Testis (tissue), 3 donors: ENCODE data around the gene PRKCZ. TPM values are rescaled to one million over a fixed set of nuclear protein-coding genes. Genes with fewer than 3 reads are reported as not detected.

Source experiments
- DNase-seq: peaks from one replicate; pipeline ENCODE4 v3.0.0-alpha.2; 2019
- H3K27ac ChIP-seq, 2 donors: fragments of 200-600 bp; sonication (generic); one replicate each; pipeline ENCODE4 v1.5.1; 2019
- H3K27me3 ChIP-seq: fragments of 200-600 bp; sonication (generic); one replicate; pipeline ENCODE4 v1.5.1; 2019
- H3K36me3 ChIP-seq: fragments of 200-600 bp; sonication (generic); one replicate; pipeline ENCODE4 v1.5.1; 2017; ENCODE audit warnings: low read depth; ENCODE audit errors: missing control alignments
- H3K4me1 ChIP-seq: fragments of 200-600 bp; sonication (generic); one replicate; pipeline ENCODE4 v1.5.1; 2019
- H3K4me3 ChIP-seq, 2 donors: fragments of 200-600 bp; sonication (generic); one replicate each; pipeline ENCODE4 v1.5.1; 2017 to 2019
- H3K9me3 ChIP-seq: fragments of 200-600 bp; sonication (generic); one replicate; pipeline ENCODE4 v1.5.1; 2017
- POLR2A ChIP-seq: fragments of 450-650 bp; IDR thresholded peaks from one replicate; pipeline ENCODE4 v1.6.1; 2017; ENCODE audit warnings: antibody characterized with exemption, mild to moderate bottlenecking, moderate library complexity
- WGBS, 2 donors: methylation state at CpG; one replicate each; pipeline ENCODE4 v1.1.5; 2018; 5-methylcytosine and 5-hydroxymethylcytosine counted together
- intact Hi-C: fragments of 100-400 bp; cut with DNase I; formaldehyde crosslinking; loops from one replicate; pipeline ENCODE4 v1.15.1; 2023; ENCODE audit warnings: low total_unique reads
- polyA plus RNA-seq: library from polyadenylated mRNA; stranded (reverse); fragments of 350-450 nt; fragmentation: Illumina TruSeq; extraction: RNeasy Lipid Tissue Mini Kit (QIAGEN cat#74804); gene quantifications from one replicate; pipeline ENCODE4 v1.2.3, GENCODE V29; 2014; ENCODE audit warnings: low read depth, low replicate concordance; ENCODE audit not compliant: insufficient read depth
- total RNA-seq, 2 donors: library from RNA; depleted of rRNA; stranded (reverse); fragments of >200 nt; gene quantifications; one replicate each; pipeline ENCODE4 v1.2.3, GENCODE V29; 2016
- TF ChIP-seq, protein P1 (sequence below), 3 experiments: fragments of 450-650 bp in 2 of 3; fragments of 200-600 bp in 1 of 3; sonication (generic) in 1 of 3; IDR thresholded peaks; one replicate each; pipeline ENCODE4 v1.5.1; 2016 to 2019; ENCODE audit warnings: antibody characterized with exemption in 3 of 3, mild to moderate bottlenecking in 2 of 3, moderate library complexity in 1 of 3

PRKCZ gene
- total and polyA plus RNA-seq, 3 donors from 2014 or later, result 86.4 to 142 (median 123) TPM

DNA sequence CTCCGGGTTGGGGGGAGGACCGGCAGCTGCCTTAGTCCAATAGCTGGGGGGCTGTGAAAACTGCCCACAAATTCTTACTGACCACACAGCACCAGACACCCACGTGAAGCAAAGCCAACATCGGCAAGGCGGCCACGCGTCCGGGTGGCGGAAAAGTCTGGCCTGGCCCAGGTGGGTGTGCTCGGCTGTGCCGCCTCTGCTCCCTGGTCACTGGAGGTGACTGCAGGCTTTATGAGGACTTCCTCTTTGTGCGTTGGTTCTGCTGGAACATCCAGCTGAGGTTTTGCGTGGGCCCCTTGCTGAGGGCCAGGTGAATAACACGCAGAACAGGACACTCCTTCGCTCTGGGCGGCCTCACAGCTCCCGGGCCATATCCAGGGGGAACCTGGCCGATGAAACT lies 108.9 kb downstream of the PRKCZ start:
- 94% methylated on average over 18 of the region's 18 CpGs for WGBS, 2 donors
- Histone ChIP-seq H3K27me3 (no peaks in the 10 kb centered on the region), H3K36me3 (no peaks in the 10 kb centered on the region), H3K9me3 (no peaks in the 10 kb centered on the region), H3K4me1 (no peaks in the 10 kb centered on the region), H3K4me3 (no peak overlapping the region), H3K27ac (no peak overlapping the region)
- intact Hi-C loops, result no loop called here
- TF ChIP-seq, protein P1, sequence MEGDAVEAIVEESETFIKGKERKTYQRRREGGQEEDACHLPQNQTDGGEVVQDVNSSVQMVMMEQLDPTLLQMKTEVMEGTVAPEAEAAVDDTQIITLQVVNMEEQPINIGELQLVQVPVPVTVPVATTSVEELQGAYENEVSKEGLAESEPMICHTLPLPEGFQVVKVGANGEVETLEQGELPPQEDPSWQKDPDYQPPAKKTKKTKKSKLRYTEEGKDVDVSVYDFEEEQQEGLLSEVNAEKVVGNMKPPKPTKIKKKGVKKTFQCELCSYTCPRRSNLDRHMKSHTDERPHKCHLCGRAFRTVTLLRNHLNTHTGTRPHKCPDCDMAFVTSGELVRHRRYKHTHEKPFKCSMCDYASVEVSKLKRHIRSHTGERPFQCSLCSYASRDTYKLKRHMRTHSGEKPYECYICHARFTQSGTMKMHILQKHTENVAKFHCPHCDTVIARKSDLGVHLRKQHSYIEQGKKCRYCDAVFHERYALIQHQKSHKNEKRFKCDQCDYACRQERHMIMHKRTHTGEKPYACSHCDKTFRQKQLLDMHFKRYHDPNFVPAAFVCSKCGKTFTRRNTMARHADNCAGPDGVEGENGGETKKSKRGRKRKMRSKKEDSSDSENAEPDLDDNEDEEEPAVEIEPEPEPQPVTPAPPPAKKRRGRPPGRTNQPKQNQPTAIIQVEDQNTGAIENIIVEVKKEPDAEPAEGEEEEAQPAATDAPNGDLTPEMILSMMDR (IDR thresholded peaks at IDR 0.05), result no peak
- TF ChIP-seq POLR2A, result no peak
- DNase-seq, result no peak

DNA sequence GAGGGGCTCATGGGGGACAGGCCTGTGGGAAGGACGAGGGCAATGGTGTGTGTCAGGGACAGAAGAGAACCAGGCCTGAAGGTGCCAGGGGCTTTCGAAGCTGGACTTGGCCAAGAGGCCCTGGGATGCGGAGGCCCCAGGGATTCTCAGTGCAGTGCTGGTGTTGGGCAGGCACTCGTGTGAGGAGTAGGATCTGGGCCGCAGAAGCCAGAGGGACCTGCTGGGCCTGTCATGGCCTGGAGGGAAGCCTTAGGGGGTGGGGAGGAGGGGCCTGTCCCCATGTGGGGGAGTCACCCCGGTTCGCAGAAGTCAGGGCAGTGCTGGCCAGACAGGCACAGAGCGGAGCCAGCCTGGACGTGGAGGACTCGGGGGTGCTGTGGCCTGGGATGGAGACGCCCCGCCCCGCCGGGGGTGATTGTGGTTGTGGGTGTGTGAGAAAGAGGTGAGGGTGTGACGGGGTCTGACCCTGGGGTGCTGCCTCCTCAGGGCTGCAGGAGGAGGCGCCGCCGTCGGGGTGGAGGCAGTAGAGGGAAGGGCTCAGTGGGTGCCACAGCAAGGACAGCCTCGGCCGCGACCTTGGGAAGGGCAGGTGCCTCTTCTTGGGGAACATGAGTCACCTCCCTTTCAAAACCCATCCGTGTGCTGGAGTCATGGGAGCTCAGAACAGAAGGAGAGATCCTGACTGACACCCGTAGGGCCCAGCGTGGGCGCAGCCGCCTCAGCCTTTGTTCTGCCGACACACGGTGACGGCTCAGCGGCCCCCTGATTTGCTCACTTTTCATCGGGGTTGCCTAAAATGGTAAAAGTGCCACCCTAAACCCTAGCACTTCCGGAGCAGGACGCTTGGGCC lies 110.5 kb downstream of the PRKCZ start:
- intact Hi-C loops, result no loop called here
- H3K4me1 ChIP-seq, result no peaks in the 10 kb centered on the region
- no peak overlapping the region for H3K27ac ChIP-seq
- no peaks in the 10 kb centered on the region for H3K27me3 ChIP-seq
- no peak for TF ChIP-seq POLR2A
- TF ChIP-seq, protein P1 (IDR thresholded peaks at IDR 0.05), result no peak
- no peaks in the 10 kb centered on the region for H3K36me3 ChIP-seq
- WGBS, 2 donors, result 85 to 87% methylated on average over 22 to 34 of the region's 34 CpGs
- no peak for DNase-seq
- no peaks in the 10 kb centered on the region for H3K9me3 ChIP-seq
- H3K4me3 ChIP-seq, result no peak overlapping the region

DNA sequence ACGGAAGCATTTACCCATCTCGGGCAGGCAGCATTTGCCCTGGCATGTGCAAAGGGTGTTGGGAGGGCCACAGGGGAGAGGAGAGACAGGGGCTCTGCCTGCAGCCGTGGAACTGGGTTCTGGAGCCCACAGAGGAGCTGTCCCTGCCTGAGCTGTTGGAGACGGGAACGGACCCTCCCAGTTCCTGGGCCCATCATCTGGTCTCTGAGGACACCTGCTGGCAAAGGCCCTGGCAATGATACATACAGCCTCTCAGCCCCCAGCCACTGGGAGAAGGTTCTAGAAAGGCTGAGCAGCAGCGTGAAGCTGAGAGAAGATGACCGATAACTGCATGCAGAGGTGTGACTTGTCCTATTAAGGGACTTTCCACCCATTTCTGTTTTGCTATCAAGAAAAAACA lies 113.0 kb downstream of the PRKCZ start:
- 86 to 100% methylated on average over 3 to 7 of the region's 7 CpGs for WGBS, 2 donors
- no peaks in the 10 kb centered on the region for H3K4me1 ChIP-seq
- no peaks in the 10 kb centered on the region for H3K9me3 ChIP-seq
- H3K36me3 ChIP-seq, result no peaks in the 10 kb centered on the region
- no peak overlapping the region for H3K27ac ChIP-seq
- TF ChIP-seq POLR2A, result no peak
- TF ChIP-seq, protein P1 (IDR thresholded peaks at IDR 0.05), result no peak
- H3K27me3 ChIP-seq, result no peaks in the 10 kb centered on the region
- intact Hi-C loops, result no loop called here
- no peak for DNase-seq
- H3K4me3 ChIP-seq, result no peak overlapping the region

DNA sequence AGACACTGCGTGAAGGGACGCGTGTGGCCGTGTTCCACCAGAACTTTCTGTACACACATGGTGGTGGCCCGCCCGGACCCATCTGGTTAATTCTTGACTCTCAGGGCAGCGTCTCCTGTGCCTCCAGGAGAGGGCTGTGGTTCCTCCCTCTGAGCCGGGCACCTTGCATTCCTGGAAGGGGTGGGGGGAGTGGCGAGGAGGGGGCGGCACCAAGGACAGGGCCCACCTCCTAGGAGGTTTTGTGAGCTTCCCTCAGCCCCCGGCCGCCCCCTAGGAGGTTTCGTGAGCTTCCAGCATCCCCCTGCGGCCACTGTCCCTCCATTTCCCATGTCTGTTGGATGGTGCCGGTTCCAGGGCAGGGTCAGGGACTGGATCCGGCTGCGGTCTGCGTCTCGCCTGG lies 115.4 kb downstream of the PRKCZ start:
- H3K27ac ChIP-seq, result no peak overlapping the region
- no peak for DNase-seq
- H3K27me3 ChIP-seq, result no peaks in the 10 kb centered on the region
- no peaks in the 10 kb centered on the region for H3K4me1 ChIP-seq
- 84 to 100% methylated on average over 4 to 19 of the region's 19 CpGs for WGBS, 2 donors
- H3K36me3 ChIP-seq, result no peaks in the 10 kb centered on the region
- TF ChIP-seq, protein P1 (IDR thresholded peaks at IDR 0.05), result no peak
- no peak for TF ChIP-seq POLR2A
- no peaks in the 10 kb centered on the region for H3K9me3 ChIP-seq
- intact Hi-C loops, result no loop called here
- H3K4me3 ChIP-seq, result no peak overlapping the region

DNA sequence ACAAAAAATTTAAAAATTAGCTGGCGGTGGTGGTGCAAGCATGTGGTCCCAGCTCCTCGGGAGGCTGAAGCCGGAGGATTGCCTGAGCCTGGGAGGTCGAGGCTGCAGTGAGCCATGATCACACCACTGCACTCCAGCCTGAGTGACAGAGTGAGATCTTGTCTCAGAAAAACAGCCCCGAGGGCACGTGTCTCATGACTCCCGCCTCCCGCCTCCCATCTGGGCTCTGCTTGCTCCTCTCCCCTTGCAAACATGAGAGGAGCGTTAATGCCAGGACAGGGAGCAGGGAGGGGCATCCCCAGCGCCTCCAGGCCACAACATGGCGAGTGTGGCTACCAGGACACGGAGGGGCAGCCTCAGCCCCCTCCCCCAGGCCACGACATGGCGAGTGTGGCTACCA lies 116.0 kb downstream of the PRKCZ start:
- Histone ChIP-seq H3K9me3 (no peaks in the 10 kb centered on the region), H3K27ac (no peak overlapping the region), H3K27me3 (no peaks in the 10 kb centered on the region), H3K4me1 (no peaks in the 10 kb centered on the region), H3K4me3 (no peak overlapping the region), H3K36me3 (no peaks in the 10 kb centered on the region)
- TF ChIP-seq, protein P1 (IDR thresholded peaks at IDR 0.05), result no peak
- TF ChIP-seq POLR2A, result no peak
- WGBS, 2 donors, result 90 to 91% methylated on average over 9 to 14 of the region's 14 CpGs
- no peak for DNase-seq
- intact Hi-C loops, result no loop called here
